GM12801 (cell line): ENCODE data around the gene MTUS2.

ENCODE experiments used
- TF ChIP-seq, protein P1 (sequence below): IDR thresholded peaks from one replicate; pipeline ENCODE4 v1.5.1; 2011; ENCODE audit warnings: control low read depth; ENCODE audit not compliant: insufficient read length; ENCODE audit errors: extremely low read depth

Gene MTUS2

DNA sequence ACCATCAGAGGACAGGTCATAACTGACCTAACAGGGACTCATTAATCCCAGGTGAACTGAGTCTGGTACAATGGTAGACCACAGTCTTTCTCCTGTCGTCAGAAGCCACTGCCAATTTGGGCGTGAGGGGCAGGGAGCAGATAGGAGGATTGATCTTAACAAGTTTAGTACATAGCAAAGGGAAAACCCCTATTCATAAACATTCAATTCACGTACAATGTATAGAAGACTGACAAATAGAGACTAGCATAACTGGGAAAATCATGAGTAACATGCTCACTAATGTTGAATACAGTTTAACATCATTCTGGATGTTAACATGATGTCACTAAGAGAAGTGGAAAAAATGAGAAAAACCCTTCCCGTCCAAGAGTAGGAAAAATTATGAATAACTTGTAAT is 721.3 kb downstream of the MTUS2 start:
- TF ChIP-seq, protein P1, sequence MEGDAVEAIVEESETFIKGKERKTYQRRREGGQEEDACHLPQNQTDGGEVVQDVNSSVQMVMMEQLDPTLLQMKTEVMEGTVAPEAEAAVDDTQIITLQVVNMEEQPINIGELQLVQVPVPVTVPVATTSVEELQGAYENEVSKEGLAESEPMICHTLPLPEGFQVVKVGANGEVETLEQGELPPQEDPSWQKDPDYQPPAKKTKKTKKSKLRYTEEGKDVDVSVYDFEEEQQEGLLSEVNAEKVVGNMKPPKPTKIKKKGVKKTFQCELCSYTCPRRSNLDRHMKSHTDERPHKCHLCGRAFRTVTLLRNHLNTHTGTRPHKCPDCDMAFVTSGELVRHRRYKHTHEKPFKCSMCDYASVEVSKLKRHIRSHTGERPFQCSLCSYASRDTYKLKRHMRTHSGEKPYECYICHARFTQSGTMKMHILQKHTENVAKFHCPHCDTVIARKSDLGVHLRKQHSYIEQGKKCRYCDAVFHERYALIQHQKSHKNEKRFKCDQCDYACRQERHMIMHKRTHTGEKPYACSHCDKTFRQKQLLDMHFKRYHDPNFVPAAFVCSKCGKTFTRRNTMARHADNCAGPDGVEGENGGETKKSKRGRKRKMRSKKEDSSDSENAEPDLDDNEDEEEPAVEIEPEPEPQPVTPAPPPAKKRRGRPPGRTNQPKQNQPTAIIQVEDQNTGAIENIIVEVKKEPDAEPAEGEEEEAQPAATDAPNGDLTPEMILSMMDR, result no peak

DNA sequence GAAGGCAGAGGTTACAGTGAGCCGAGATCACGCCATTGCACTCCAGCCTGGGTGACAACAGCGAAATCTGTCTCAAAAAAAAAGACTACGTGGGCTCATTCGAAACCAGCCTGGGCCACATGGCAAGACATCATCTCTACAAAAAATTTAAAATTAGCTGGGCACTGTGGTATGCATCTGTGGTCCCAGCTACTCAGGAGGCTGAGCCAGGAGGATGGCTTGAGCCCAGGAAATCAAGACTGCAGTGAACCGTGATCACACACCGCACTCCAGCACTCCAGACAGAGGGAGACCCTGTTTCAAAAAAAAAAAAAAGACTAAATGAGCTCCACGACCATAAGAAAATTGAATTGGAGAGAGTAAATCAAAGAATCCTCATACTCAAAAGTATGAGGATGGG is 722.2 kb downstream of the MTUS2 start:
- TF ChIP-seq, protein P1, result no peak

DNA sequence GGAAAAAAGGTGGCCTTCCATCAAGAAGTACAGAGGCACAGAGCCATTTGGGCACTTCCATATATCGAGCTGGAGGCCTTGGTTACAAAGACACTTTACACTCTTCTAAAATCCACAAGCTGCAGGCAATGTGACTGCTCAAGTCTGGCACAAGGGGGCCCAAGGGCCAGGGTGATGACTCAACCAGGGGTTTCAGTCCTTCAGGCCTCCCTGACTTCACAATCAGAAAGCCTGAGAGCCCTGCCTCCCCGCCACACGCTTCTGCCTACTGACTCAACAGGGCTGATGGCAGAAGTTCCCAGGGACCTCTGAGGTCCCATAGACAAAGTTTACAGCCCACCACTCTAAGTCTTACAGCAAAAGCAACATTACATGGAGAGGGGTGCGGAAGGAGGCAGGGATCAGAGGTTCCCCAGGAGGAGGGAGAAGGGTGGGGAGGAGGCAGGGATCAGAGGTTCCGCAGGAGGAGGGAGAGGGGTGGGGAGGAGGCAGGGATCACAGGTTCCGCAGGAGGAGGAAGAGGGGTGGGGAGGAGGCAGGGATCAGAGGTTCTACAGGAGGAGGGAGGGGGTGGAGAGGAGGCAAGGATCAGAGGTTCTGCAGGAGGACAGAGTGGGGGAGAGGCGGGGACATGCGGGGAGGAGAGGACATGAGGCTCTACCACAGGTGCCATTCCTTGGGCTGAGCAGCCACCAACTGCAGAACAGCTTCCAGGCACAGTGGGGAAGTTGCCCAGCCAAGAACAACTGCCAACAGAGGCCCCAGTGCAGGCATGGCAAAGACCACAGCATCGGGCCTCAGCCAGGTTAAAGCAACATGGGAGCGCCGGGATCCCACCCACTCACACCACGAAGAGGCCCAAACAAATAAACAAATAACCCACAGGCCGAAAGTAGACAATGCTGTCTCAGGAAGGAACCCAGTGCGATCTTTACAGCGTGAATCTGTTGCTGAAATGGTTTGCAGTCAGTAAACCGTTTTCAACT is 723.4 kb downstream of the MTUS2 start:
- TF ChIP-seq, protein P1, result no peak

DNA sequence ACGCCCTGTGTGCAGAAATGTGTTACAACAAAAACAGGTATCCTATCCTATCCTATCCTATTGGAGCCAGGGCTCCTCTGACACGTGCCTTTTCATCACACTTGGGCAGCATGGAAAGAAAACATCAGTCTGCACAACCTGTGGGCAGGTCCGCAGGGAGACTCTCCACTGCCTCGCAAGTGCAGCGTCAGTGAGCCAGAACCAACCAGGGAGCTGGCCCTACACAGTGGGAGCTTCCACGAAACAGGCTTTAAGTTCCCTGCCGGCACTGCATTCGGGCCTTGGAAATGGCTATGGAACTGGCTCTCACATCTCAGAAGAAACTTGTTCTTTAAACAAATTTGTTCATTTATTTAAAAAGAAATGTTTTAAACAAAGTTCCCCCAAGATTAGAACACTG is 725.8 kb downstream of the MTUS2 start:
- TF ChIP-seq, protein P1, result no peak

DNA sequence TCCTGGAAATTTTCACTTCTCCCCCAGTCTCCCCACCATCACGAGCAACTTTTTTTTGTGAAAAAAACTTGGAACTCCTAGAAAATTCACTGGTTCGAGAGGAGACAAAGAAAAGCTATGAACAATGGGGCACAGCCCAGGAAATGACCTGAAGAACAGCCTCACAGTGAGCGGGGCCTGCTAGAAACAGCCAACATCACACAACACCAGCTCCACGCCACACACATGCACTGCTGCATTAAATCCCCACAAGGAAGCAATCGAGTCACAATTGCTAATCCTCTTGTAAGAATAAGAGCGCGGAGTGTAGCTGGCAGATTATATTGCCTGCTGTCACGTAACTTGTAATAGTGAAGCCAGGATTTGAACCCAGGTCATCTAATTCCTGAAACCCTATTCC is 726.5 kb downstream of the MTUS2 start:
- TF ChIP-seq, protein P1, result no peak

DNA sequence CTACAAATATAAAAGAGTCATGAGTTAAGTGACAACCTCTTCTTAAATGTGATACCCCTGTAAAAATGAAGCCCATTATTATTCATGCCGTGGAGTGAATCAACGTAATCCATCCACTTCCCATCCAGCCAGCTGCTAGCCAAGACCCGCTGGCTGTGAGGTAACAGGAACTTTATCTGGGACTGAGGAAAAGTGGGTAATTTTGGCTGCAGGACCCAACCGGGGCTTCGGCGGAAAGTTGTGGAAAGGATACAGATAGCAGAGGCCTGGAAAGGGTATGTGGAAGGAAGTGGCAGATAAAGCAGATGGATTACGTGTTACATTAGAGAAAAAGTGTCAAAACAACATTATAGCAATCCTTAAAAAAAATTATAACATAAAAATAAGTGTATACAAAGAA is 727.0 kb downstream of the MTUS2 start:
- TF ChIP-seq, protein P1, result no peak

DNA sequence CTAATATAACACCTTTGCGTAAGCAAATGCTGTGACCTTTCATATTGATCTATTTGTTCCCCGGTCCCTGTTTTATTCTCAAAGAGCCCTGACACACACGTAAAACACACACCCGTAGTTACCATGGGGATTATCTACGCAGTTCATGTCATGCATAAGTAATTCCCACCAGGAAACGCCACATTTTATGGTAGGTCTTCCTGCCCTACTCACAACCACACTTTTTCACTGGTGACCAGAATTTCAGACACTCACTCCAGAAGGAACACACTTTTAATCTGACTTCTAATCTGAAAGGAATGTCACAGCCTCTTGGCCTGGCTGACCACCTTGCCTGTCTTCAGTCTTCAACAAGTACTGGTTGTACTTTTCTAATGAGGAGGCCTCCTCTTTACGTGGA is 728.6 kb downstream of the MTUS2 start:
- TF ChIP-seq, protein P1, result no peak
